HG02588 (cell line): Measurements from ENCODE around the gene PNMA8A.
"Not testable (repeated sequence)": the region's sequence is repeated elsewhere in the genome, so short reads cannot be mapped to it uniquely, and the experiment has no call there.

Experiments used
- ATAC-seq: cut with Tn5 transposase; IDR thresholded peaks from one replicate; pipeline ENCODE4 v1.9.1; 2021; ENCODE audit warnings: mild to moderate bottlenecking, moderate library complexity; ENCODE audit not compliant: unreplicated experiment

The PNMA8A gene, protein sequence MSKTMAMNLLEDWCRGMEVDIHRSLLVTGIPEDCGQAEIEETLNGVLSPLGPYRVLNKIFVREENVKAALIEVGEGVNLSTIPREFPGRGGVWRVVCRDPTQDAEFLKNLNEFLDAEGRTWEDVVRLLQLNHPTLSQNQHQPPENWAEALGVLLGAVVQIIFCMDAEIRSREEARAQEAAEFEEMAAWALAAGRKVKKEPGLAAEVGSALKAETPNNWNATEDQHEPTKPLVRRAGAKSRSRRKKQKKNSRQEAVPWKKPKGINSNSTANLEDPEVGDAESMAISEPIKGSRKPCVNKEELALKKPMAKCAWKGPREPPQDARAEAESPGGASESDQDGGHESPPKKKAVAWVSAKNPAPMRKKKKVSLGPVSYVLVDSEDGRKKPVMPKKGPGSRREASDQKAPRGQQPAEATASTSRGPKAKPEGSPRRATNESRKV

DNA sequence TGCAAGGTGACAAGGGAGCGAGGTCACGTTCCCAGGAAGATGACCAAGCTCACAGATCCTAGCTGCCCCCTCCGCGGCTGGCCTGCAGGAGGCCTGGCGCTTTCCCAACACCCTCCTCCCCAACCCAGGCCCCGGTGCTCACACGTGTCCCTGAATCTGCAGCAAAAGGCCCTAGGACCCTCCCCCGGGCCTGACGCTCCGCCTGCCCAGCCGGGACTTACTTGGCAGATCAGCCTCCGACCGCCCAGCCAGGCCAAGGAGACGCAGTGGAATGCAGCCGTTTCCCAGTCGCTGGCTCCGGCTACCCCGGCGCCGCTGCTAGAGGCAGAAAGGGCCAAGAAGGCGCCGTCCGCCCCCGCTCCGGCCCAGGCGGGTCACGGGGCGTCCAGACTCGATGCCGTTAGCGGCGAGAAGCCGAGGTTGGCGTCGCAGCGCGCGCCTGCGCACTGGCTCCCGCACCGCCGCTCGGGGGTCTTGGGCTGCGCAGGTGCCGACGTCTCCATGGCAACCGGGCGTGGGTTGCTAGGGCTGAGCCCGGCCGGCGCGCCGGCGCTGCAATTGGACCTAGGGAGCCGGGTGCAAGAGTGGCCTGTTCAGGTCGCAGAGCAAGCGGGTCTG, at the start of gene PNMA8A:
Gene PNMA8A, minus strand, starts transcription at position 448 of the 618 bp plus-strand sequence. CDS start 528 bp downstream, outside the sequence.
- no peak for ATAC-seq

DNA sequence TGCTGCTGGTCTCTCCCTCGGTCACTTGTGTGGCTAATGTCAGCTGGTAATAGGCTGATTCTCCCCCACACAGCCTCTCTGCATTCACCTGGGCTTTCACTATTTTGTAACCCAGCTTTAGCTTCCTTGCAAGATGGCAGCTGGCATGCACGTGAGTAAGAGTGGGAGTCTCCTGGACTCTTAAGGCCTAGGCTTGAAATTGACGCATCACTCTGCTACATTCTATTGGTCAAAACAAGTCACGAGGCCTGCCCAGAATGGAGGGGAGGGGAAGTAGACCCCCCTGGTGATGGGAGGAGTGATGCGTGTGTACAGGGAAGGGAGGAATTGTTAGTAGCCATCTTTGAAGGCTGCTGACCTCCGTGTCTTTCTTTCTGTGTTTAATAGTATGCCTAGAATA, 49.3 kb upstream of the PNMA8A start:
- no peak for ATAC-seq

DNA sequence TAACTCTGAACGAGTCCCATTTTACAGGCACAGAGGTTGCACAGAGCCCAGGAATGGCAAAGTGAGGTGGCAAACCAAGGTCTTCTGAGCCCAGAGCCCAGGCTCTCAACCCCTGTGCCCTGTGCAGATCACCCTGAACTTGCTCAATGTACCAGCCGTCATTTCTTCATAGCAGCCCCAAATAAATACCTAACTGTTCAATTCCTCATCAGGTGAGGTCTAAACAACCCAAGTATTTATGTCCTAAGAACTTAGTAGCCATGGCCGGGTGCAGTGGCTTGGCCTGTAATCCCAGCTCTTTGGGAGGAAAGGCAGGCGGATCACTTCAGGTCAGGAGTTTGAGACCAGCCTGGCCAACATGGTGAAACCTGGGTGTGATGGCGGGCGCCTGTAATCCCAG, 46.1 kb upstream of the PNMA8A start:
- no peak for ATAC-seq

DNA sequence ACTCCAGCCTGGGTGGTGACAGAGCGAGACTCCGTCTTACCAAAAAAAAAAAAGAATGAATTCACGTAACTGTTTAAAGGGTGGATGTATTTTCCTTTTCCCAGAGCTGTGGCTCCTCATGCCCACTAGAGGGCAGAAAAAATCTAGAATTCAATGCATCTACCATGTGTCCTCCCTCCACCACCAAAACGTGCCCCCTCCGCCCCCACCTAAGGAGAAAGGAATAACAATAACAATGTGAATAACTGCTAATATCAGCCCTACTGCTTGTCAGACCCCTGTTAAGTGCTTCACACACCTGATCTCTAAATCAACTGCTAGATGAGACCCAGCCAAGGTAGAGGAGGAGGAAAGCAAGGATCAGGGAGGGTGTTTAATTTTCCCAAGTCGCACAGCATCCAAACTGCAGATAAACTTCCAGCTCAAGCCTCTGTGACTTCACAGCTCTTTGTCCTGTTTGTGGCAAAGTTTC, 44.6 kb upstream of the PNMA8A start:
- no peak for ATAC-seq

DNA sequence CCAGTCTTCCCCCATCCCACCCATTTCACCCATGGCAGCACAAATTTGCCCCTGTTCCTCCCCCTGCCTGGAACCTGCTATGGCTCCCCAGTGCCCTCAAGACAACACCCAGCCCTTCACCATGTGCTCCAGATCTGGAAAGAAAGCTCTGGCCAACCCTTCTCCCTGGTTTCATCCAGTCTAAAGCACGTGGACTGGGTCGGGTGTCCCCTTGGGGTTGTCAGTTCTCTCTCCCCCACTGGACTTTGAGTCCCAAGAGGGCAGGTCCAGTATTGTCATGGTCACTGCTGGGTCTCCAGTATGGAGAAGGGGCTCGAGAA, 43.9 kb upstream of the PNMA8A start:
- no peak for ATAC-seq

DNA sequence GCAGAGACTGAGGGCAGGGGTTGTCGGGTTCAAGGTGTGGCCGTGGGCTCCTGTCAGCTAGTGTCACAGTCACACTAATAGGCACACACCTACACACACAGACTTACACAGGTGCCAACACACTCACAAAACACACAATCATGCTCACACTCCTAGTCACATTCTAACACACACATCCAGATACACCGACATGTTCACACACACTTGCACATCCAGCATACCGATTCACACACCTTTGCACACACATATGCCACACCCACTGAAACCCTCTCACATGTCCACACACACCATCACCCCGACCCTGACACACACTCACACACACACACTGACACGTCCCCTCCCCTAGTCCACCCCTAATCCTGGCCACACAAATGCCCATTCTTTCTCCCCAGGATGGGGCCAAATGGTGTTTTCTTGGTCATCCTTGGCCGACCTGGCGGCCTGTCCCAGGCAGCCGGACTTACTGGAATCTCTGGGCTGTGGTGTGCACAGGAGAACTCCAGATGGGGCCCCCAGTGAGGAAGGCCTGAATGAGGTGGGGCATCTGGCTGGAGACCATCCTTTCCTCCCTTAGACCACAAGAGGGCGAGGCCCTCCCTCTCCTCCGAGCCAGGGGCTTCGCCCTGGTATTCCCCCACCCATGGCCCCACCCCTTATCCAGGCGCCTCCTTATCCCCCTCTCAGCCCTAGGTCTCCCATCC, 43.4 kb upstream of the PNMA8A start:
- no peak for ATAC-seq

DNA sequence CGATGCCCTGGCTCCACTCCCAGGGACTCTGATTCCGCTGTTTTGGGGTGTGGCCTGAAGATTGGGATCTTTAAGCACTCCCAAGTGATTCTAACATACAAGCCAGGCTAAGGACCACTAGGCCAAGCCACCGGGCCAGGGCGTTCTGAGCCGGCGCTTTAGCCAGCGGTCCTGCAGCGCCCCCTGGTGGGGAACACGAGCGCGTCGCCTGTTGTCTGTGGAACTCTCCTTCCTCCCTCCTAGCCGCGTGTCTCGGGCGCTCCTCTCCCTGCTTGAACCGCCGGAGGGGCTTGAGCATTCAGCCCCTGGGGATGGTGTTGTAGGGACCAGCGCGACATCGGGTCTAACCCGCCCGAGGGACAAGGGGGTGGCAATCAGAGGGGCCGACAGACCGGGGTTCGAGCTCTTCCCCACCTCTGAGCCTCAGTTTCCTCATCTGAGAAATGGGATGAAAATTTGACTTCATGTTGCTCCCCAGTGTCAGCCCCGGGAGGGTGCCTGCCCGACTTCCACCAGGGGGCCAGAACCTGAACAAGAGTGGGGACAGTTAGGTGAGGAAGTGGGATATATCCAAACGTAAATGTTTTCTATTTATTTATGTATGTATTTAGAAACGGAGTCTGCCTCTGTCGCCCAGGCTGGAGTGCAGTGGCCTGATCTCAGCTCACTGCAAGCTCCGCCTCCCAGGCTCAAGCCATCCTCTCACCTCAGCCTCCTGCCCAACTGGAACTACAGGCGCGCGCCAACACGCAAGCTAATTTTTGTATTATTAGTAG, 42.3 kb upstream of the PNMA8A start:
- no peak for ATAC-seq

DNA sequence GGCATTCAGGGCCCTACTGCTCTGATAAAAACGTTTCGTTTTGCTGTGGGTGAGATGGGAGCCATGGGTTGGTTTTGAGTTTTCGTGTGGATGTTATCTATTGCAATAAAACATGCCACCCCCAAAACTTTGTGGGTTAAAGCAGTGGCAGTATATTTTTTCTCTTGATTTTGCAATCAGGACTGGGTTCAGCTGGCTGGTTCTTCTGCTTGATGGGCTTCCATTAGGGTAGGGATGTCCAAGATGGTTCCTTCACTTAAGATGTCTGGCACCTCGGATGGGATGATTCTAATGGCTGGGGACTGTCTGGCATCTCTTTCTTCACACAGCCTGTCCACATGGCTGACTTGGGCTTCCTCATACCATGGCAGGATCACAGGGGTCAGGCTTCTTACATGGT, 39.9 kb upstream of the PNMA8A start:
- no peak for ATAC-seq

DNA sequence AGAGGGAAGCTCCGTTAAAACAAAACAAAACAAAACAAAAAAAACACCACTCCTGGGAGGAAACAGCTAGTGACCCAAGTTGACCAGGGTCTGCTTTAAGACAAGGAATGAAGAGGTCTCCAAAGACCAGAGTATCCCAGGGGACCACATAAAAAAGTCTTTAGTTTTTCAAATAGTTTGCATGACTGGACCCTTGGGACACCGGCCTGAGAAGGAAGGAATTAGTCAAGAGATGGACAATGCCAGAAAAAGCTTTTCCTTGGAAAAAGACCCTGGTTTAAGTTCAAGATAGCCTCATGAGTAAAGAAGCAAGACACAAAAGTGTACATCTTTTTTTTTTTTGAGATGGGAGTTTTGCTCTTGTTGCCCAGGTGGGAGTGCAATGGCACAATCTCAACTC, 36.8 kb upstream of the PNMA8A start:
- ATAC-seq: no peak

DNA sequence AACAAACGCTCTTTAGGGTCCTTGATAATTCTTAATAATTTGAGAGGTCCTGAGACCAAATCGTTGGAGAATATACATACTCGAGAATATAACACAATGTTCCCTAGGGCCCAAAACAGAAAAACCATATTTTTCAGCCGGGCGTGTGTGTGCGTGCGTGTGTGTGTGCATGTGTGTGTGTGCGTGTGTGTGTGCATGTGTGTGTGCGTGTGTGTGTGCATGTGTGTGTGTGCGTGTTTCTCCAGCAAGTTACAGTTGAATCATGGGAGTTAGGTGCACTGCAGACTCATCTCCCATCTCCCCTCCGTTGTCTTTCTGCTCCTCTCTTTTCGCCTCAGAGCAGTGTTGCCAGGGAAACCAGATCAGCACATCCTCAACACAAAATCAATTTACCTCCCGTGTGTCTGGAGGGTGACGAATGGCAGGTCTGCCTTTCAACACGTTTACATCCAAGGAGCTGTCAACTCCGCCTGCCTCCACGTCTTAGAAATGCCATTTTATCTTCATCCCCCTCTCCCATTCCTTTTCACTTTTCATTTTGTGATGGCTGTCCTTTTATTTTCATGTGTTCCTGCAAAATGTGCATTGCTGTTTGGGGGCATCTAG, 32.6 kb upstream of the PNMA8A start:
- ATAC-seq: no peak

DNA sequence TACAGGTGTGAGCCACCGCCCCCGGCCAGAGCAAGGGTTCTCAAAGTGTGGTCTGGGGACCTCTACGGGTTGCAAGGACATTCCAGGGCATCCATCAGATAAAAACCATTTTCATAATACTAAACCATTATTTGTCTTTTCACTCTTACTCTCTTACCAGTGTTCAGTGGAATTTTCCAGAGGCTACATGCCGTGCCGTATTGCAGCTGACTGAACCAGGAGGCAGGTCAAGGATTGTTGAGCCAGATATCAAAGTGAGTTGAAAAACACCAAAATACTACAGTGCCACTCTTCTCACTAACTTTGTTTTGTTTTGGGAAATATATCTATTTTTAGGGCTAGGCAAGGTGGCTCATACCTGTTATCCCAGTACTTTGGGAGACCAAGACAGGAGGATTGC, 31.5 kb upstream of the PNMA8A start:
- no peak for ATAC-seq

DNA sequence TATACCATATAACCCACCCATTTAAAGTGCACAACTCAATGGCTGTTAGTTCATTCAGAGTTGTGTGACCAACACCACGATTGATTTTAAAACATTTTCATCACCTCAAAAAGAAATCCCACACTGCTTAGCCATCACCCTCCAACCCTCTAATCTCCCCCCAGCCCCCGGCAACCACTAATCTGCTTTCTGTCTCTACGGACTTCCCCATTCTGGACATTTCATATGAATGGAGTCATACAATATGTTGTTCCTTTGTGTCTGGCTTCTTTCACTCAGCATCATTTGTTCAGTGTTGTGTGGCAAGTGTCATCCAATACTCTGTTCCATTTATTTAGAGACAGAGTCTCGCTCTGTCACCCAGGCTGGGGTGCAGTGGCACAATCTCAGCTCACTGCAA, 28.3 kb upstream of the PNMA8A start:
- no peak for ATAC-seq

DNA sequence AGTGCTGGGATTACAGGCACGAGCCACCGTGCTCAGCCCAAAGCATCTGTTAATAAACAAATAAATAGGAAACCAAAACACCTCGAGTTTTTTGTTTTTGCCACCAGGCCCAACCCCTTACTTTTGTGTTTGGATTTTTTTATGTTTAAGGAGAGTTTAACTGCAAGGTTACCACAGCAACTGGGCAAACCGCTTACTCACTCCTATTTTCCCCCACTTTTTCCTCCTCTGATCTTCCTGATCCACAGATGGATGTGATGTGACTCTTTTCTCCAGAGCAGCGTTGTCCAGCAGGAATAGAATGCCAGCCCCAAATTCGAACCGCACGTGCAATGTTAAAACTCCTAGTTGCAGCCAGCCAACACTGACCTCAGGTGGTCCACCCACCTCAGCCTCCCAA, 26.4 kb upstream of the PNMA8A start:
- ATAC-seq: no peak

DNA sequence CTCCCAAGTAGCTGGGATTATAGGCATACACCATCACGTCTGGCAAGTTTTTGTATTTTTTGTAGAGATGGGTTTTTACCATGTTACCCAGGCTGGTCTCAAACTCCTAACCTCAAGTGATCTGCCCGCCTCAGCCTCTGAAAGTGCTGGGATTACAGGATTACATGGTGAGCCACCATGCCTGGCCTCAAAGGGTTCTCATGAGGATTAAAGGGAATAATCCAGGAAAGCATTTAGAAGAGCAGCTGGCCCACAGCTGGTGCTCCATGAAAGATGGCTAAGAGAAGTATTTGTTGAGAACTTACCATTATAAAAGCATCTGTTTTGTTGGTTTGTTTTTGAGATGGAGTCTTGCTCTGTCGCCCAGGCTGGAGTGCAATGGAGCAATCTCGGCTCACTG, 25.5 kb upstream of the PNMA8A start:
- not testable (repeated sequence) for ATAC-seq

DNA sequence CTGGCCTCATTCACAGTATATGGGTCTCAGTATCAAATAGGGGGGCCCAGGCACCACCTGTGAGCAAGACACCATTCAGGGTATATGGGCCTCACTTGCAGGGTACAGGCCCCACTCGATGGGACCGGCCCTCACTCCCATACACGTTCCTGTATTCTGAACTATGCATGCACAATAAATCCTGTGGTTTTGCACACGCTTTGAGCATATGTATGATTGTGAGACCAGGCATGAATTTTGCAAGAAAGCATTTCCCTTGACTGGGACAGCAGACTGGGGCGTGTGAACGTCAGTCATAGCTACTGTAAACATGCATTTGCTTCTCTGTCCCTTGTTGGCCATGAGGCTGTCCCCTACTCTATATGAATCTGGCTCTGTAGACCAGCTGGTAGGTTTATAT, 24.9 kb upstream of the PNMA8A start:
- ATAC-seq: no peak

DNA sequence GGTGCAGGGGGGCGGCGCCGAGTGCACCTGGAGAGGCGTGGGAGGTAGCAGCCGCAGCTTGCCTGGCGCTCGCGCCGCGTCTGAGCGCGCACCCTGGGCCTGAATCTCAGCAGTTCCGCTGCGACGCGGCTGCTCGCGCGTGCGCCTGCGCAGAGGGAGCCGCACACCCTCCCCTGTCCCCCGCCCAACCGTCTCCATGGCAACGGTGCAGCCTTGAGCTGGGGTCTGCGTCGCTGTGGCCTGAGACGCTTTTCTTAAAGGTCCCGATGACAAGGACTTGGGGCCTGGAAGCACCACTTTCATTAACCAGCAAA, 24.4 kb upstream of the PNMA8A start, which contains the start of gene PNMA8B:
Gene PNMA8B, minus strand, starts transcription at position 82 of the 314 bp plus-strand sequence. CDS start 402 bp downstream, outside the sequence.
- ATAC-seq: no peak

DNA sequence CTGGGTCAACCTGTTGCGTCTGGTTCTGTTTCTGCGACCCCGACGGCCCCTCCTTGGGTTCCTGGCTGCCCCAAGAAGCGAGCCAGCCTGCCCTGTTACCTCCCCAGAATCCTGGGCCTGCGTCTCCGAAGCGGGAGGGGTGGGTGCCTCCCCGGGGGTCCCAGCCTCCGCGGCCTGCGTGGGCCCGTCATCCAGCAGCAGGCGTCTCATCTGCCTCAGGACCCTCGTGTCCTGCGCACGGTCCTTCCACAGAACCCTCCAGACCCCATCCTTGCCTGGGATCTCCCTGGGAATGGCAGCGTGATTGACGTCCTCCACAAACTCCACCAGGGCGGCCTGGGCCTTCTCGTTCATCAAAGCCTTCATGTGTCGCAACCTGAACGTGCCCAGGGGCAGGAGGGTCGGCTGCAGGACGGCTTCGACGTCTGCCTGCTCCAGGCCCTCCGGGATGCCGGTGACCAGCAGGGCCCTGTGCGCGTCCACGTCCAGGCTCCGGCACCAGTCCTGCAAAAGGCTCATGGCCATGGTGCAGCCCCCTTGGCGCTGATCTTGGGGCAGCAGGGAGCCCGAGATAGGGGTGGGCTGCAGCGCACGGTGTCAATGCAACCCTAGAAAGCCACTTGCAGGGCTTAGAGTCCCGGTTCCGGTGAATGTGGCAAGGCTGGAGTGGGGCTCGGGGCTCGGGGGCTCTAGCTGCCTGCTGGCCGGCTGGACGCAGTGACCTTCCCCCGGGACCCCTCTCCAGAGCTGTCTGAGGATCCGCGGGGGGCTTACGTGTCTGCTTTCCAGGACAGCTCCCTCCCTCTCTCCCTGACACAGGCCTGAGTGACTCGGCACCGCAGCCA, 23.8 kb upstream of the PNMA8A start:
- no peak for ATAC-seq

DNA sequence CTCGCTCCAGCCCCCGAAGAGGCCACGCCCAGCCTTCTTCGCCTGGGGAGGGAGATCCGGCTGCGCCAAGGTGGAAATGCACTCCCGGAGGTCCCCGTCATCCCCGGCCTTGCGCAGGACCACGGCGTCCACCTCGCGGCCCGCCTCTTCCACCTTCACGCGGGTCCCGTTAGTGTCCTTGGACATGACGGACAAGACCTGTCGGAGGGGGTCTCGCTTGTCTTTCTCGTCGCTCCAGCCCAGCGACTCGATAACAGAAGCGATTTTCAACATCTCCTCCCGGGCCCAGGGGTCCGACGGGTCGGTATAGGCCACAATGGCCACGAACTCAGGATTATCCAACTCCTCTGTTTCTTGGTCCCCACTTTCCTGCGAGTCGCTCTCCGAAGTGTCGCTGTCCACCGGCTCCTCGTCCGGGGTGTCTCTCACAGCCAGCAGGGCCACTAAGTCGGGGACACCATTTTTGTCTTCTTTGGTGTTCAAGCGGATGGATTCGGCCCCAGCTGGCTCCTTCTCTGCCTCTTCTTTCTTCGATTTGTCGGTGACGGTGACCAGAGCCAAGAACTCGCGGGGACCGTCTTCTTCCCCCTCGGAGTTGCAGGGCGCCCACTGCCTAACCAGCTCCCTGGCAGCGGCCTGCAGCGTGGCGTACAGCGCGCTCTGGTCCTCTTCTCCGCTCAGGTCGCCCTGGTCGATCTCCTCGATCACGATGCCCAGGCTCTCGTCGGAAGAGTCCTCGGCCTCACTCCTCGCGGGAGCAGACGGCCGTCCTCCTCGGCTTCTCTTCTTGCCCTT, 23.0 kb upstream of the PNMA8A start:
- ATAC-seq: no peak
